OCI-M2 (cell line): ENCODE data around the gene PON3.

Experiments
- DNase-seq: peaks from one replicate; lab custom pipeline; 2025; ENCODE audit not compliant: unreplicated experiment; lab: John Stamatoyannopoulos, UW

Gene PON3

DNA sequence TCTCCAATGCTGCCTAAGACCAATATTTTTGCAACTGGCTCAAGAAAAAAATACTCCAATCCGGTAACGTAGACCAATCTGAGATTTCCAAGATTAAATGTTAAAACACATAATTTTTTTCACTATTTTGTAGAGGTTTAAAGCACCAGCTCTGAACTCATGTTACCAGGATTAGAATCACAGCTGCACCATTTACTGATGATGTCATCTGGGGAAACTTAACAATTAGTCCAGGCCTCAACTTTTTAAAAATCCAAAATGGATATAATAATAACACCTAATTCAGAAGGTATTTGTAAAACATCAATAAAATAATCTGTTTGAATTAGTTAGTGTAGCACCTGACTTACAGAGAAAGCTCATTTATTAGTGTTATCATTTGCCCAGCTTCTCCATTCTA lies 86.2 kb downstream of the PON3 start:
- DNase-seq: no peak
